Mesodermal cell (in vitro differentiated cells): ENCODE data around the gene CNOT6.
"Not testable (repeated sequence)": the region's sequence is repeated elsewhere in the genome, so short reads cannot be mapped to it uniquely, and the experiment has no call there.

Source experiments
- H3K27ac ChIP-seq: 2 replicates; pipeline ENCODE4 v1.7.0; 2013; ENCODE audit warnings: mild to moderate bottlenecking, low read depth, low read length, moderate library complexity; ENCODE audit not compliant: severe bottlenecking
- H3K36me3 ChIP-seq: 2 replicates; pipeline ENCODE4 v1.7.1; 2013; ENCODE audit warnings: mild to moderate bottlenecking, low read length, moderate library complexity; ENCODE audit not compliant: control insufficient read depth, insufficient read depth
- H3K4me1 ChIP-seq: one replicate; pipeline ENCODE4 v1.7.1; 2013; ENCODE audit warnings: mild to moderate bottlenecking, low read length; ENCODE audit not compliant: insufficient read depth, control insufficient read depth, poor library complexity, severe bottlenecking
- H3K4me3 ChIP-seq: 2 replicates; pipeline ENCODE4 v1.7.0; 2013; ENCODE audit warnings: low read length, control low read depth, mild to moderate bottlenecking; ENCODE audit not compliant: insufficient read depth, poor library complexity, severe bottlenecking; ENCODE audit errors: extremely low read depth
- H3K9me3 ChIP-seq: 2 replicates; pipeline ENCODE4 v1.7.1; 2013; ENCODE audit warnings: mild to moderate bottlenecking, low read length, moderate library complexity; ENCODE audit not compliant: control insufficient read depth
- WGBS, 2 experiments: methylation state at CpG; one replicate each; pipeline ENCODE4 v1.1.5; 2013; ENCODE audit warnings: missing lambda C conversion rate in 2 of 2; ENCODE audit not compliant: insufficient coverage in 2 of 2; 5-methylcytosine and 5-hydroxymethylcytosine counted together

Gene CNOT6

DNA sequence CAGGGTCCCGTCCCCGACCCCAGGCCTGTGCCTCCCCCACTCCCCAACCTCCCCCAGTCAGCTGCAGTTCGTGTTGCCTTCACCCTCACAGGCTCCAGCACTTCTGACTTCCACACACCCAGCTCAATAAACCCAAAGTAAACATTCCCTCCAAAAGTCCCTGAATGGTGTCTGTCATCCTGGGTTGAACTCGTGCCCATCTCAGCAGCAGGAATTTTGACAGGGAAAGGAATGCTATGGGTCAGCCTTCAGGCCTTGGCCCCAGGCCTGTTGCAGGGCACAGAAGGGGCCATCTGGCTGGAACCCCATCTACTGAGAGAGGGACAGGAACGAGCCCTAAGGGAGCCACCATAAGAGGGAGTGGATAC lies 29.6 kb upstream of the CNOT6 start:
- Histone ChIP-seq H3K27ac (no peak overlapping the region), H3K9me3 (peaks cover 3% of the 10 kb centered on the region), H3K4me1 (no peaks in the 10 kb centered on the region), H3K36me3 (no peaks in the 10 kb centered on the region), H3K4me3 (no peak overlapping the region)
- WGBS, 2 experiments: 77 to 82% methylated on average over 1 to 3 of the region's 5 CpGs

DNA sequence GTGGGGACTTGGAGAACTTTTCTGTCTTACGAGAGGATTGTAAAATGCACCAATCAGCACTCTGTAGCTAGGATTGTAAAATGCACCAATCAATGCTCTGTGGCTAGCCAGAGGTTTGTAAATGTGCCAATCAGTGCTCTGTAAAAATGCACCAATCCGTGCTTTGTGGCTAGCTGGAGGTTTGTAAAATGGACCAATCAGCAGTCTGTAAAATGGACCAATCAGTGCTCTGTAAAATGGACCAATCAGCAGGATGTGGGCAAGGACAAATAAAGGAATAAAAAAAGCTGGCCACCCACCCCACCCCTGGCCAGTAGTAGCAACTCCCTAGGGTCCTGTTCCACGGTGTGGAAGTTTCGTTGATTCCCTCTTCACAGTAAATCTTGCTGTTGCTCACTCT lies 29.1 kb upstream of the CNOT6 start:
- H3K36me3 ChIP-seq, H3K9me3 ChIP-seq: not testable (repeated sequence)
- WGBS, 2 experiments: 85 to 94% methylated on average over 3 to 4 of the region's 4 CpGs

DNA sequence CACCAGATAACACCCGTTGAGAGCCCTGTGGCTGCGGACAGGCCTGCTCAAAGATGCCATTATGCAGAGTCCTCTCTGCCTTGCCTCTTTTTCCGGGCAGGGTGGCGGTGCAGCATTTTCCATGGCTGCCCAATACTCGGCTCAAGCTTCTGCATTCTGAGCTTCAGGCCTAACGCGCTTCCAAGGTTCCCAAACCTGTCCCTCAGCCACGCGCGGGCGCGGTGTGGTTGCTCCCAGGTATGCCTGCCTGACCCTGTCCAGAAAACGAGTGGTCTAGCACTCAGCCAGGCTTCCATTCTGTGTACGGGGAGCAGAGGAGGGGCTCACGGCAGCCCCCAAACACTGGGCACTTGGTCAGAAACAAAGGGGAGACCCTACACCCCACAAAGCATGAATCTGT lies 27.9 kb upstream of the CNOT6 start:
- Histone ChIP-seq H3K36me3 (no peaks in the 10 kb centered on the region), H3K9me3 (no peaks in the 10 kb centered on the region), H3K27ac (no peak overlapping the region), H3K4me1 (no peaks in the 10 kb centered on the region), H3K4me3 (no peak overlapping the region)
- WGBS, 2 experiments: 94 to 95% methylated on average over 12 to 13 of the region's 15 CpGs

More for the DNA sequence above, 29.1 kb upstream of the CNOT6 start:
- not testable (repeated sequence) for H3K27ac ChIP-seq, H3K4me3 ChIP-seq, H3K4me1 ChIP-seq

GRCh38 chr5:180467028-180467975 lies 26.9 kb upstream of the CNOT6 start:
- Histone ChIP-seq H3K36me3 (no peaks in the 10 kb centered on the region), H3K4me1 (no peaks in the 10 kb centered on the region), H3K4me3 (no peak overlapping the region), H3K9me3 (no peaks in the 10 kb centered on the region), H3K27ac (no peak overlapping the region)
- WGBS, 2 experiments: 85 to 86% methylated on average over 11 to 18 of the region's 22 CpGs

DNA sequence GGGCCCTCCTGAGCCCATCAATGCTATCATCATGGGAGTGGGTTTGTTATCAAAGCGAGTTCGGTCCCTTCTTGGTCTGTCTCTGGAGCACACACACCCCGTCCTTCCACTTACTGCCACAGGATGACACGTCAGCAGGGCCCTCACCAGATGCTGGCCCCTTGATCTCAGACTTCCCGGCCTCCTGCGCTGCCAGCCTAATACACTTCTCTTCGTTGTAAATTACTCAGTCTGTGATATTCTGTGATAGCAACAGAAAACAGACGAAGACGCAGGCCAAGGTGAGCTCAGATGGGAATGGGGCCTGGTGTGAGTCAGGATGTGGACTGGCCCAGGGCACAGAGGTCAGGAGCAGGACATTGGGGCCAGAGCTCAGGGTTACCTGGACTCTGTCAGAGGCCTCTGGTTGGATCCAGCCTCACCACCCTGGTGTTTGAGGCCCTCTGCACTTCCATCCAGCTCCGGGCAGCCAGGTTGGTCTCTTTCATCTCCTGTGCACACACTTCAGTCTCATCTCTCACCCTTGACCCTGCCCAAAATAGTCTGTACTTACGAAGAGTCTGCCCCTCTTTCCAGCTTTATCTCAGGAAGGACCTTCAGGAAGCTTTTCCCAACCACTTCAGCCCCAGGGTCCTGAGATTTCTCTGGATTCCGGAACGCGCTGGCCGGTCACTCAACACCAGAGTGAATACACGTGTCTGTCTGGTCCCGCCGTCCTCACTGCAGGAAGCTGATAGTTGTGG lies 26.0 kb upstream of the CNOT6 start:
- Histone ChIP-seq H3K4me1 (no peaks in the 10 kb centered on the region), H3K36me3 (no peaks in the 10 kb centered on the region), H3K27ac (no peak overlapping the region), H3K4me3 (no peak overlapping the region), H3K9me3 (no peaks in the 10 kb centered on the region)
- whole genome bisulfite sequencing, 2 experiments: 91 to 94% methylated on average over 13 to 17 of the region's 18 CpGs

GRCh38 chr5:180468732-180469585 lies 25.2 kb upstream of the CNOT6 start:
- Histone ChIP-seq H3K27ac (no peak overlapping the region), H3K9me3 (no peaks in the 10 kb centered on the region), H3K4me3 (no peak overlapping the region), H3K36me3 (no peaks in the 10 kb centered on the region), H3K4me1 (no peaks in the 10 kb centered on the region)
- 95 to 96% methylated on average over 20 to 22 of the region's 22 CpGs for WGBS, 2 experiments

DNA sequence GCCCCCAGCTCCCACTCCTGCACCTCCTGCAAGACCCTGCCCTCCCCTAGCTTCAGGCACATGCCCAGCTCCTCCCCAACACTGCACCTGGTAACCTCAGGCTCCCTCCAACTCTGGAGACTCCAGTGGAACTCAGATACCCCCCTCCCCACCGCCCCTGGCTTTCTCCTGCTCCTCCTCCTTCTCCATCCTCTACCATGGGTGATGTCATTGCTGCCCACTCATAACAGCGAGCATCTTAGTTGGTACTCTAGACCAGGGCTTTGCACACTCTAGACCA lies 24.7 kb upstream of the CNOT6 start:
- Histone ChIP-seq H3K36me3 (no peaks in the 10 kb centered on the region), H3K4me3 (no peak overlapping the region), H3K9me3 (no peaks in the 10 kb centered on the region), H3K4me1 (no peaks in the 10 kb centered on the region), H3K27ac (no peak overlapping the region)
- WGBS, 2 experiments: 79 to 92% methylated on average over 2 of the region's 2 CpGs

- Histone ChIP-seq H3K36me3 (no peaks in the 10 kb centered on the region), H3K4me1 (no peaks in the 10 kb centered on the region), H3K9me3 (no peaks in the 10 kb centered on the region), H3K4me3 (no peak overlapping the region), H3K27ac (no peak overlapping the region)
- 94 to 100% methylated on average over 1 of the region's 1 CpG for WGBS, 2 experiments
These were observed 24.3 kb upstream of the CNOT6 start for GRCh38 chr5:180469866-180470265.

GRCh38 chr5:180470361-180470760 lies 23.8 kb upstream of the CNOT6 start:
- H3K36me3 ChIP-seq: no peaks in the 10 kb centered on the region
- H3K4me3 ChIP-seq: no peak overlapping the region
- no peaks in the 10 kb centered on the region for H3K4me1 ChIP-seq
- no peaks in the 10 kb centered on the region for H3K9me3 ChIP-seq
- no peak overlapping the region for H3K27ac ChIP-seq
- 94% methylated on average over 11 of the region's 11 CpGs for WGBS, 2 experiments

DNA sequence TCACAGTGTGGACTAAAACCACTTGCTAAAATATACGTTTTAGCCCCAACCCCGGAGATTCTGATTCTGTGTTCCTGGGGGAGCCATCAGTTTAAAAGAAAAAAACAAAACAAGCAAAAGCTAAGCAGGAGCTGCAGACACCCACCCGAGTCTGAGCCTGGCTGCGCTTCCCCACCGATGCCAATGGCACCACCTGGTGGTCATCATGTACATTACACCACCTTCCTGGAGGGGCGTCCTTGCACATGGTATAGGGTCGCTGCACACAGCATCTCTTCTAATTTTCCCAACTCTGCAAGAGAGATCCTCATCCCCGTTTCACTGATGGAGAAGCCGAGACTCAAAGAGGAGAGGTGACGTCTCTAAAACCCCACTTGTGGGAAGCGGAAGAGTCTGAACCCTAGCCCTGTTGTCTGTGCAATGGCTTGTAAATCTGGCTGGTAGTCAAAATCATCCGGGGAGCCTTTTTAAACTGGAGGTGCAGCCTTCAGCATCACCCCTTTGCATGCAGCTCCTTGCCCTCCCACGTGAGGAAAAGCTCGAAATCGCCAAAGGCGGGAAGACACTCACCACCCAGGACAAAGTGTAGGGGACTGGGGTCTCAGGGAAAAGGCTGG lies 23.1 kb upstream of the CNOT6 start:
- no peaks in the 10 kb centered on the region for H3K4me1 ChIP-seq
- no peaks in the 10 kb centered on the region for H3K9me3 ChIP-seq
- H3K27ac ChIP-seq: no peak overlapping the region
- WGBS, 2 experiments: 25 to 35% methylated on average over 12 of the region's 16 CpGs
- no peak overlapping the region for H3K4me3 ChIP-seq
- no peaks in the 10 kb centered on the region for H3K36me3 ChIP-seq
